A549 (cell line): ENCODE data around the gene MAP10.

Source experiments
- CTCF ChIP-seq: fragments of >200 bp; sonication (Bioruptor Twin); formaldehyde crosslinking; IDR thresholded peaks from 3 replicates; pipeline ENCODE4 v1.5.1; 2016
- HDAC2 ChIP-seq: fragments of 200-600 bp; sonication (generic); IDR thresholded peaks from 2 replicates; pipeline ENCODE4 v1.6.1; 2016
- ZFP36 ChIP-seq: fragments of 450-650 bp; IDR thresholded peaks from 2 replicates; pipeline ENCODE4 v1.6.1; 2014; ENCODE audit warnings: borderline replicate concordance; ENCODE audit not compliant: partially characterized antibody

DNA sequence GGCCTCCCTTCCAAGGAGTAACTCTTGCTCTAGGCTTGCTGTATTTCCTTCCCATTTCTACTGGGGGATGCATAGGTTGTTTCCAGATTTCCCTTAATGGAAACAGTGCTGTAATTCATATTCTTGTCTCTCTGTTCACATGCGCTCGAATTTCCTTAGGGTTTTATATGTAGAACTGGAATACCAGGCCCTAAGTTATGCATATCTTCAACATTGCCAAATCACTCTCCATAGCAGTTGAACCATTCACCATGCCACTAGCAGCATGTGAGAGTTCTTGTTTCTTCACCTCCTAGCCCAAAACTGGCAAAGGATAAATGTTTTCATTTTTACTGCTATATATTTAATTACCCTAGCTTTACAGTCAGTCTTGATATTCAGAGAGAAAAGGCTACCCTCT is 12.8 kb downstream of the MAP10 start:
- no peak for TF ChIP-seq CTCF
- no peak for TF ChIP-seq HDAC2
- TF ChIP-seq ZFP36 = no peak
